Body of pancreas (tissue), 4 donors: ENCODE measurements around the gene CCIN. TPM values are rescaled to one million over a fixed set of nuclear protein-coding genes. Genes with fewer than 3 reads are reported as not detected.
"Not testable (repeated sequence)": the region's sequence is repeated elsewhere in the genome, so short reads cannot be mapped to it uniquely, and the experiment has no call there.

ENCODE experiments used
- ATAC-seq: fragments of 150-250 bp; one replicate; pipeline ENCODE4 v1.9.1; 2016
- DNase-seq, 4 donors: peaks; one replicate each; pipeline ENCODE4 v3.0.0-alpha.2; 2019
- H3K27ac ChIP-seq, 4 donors: fragments of 200-600 bp; sonication (generic); 1 replicate in 3 of 4; 2 replicates in 1 of 4; pipeline versions ENCODE4 v1.5.1 to v1.6.1; 2016 to 2019; ENCODE audit warnings: mild to moderate bottlenecking in 1 of 4, mixed read lengths in 1 of 4, moderate library complexity in 1 of 4
- H3K27me3 ChIP-seq, 2 donors: fragments of 200-600 bp; sonication (generic); one replicate each; pipeline ENCODE4 v1.6.0; 2016; ENCODE audit warnings: mild to moderate bottlenecking in 1 of 2
- H3K36me3 ChIP-seq, 2 donors: fragments of 200-600 bp; sonication (generic); replicated peaks in 1 of 2; 2 replicates each; pipeline ENCODE4 v1.5.1; 2016; ENCODE audit warnings: low read depth in 2 of 2; ENCODE audit not compliant: insufficient read depth in 1 of 2
- H3K4me1 ChIP-seq: fragments of 200-600 bp; sonication (generic); one replicate; pipeline ENCODE4 v1.6.0; 2016
- H3K4me3 ChIP-seq, 2 donors: fragments of 200-600 bp; sonication (generic); 1 replicate in 1 of 2; 2 replicates in 1 of 2; pipeline ENCODE4 v1.5.1; 2016 to 2019
- H3K9me3 ChIP-seq, 3 donors: fragments of 200-600 bp; sonication (generic); 1 replicate in 2 of 3; 2 replicates in 1 of 3; pipeline ENCODE4 v1.5.1; 2016
- POLR2A ChIP-seq, 3 donors: fragments of 450-650 bp; IDR thresholded peaks; one replicate each; pipeline ENCODE4 v1.6.1; 2016; ENCODE audit warnings: antibody characterized with exemption in 3 of 3, mild to moderate bottlenecking in 2 of 3
- WGBS, 2 donors: methylation state at CpG; one replicate each; pipeline ENCODE4 v1.1.5; 2017; 5-methylcytosine and 5-hydroxymethylcytosine counted together
- intact Hi-C: fragments of 100-400 bp; cut with DNase I; formaldehyde crosslinking; loops from one replicate; pipeline ENCODE4 v1.15.1; 2023
- total RNA-seq, 2 donors: library from RNA; depleted of rRNA; stranded (reverse); fragments of >200 nt; gene quantifications; one replicate each; pipeline ENCODE4 v1.1.0, GENCODE V29; 2016
- TF ChIP-seq, protein P1 (sequence below), 7 experiments: fragments of 450-650 bp in 4 of 7; fragments of 200-600 bp in 3 of 7; sonication (generic) in 3 of 7; IDR thresholded peaks; one replicate each; pipeline ENCODE4 v1.5.1; 2016 to 2019; ENCODE audit warnings: antibody characterized with exemption in 7 of 7

CCIN gene
- total RNA-seq, 2 donors from 2014 or later, result not detected

DNA sequence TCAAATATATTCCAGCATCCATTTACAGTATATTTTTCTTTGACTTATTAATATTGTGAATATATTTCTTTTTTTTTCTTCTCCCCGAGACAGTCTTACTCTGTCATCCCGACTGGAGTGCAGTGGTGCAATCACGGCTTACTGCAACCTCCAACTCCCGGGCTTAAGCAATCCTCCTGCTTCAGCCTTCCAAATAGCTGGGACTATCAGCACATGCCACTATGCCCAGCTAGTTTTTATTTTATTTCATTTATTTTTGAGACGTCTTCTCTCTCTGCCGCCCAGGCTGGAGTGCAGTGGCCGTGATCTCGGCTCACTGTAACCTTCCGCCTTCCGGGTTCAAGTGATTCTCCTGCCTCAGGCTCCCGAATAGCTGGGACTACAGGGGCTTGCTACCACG, 40.0 kb upstream of the CCIN start:
- Histone ChIP-seq H3K27me3 (no peaks in the 10 kb centered on the region), H3K27ac (no peak overlapping the region), H3K36me3 (no peaks in the 10 kb centered on the region), H3K9me3 (no peaks in the 10 kb centered on the region), H3K4me3 (no peak overlapping the region), H3K4me1 (no peaks in the 10 kb centered on the region)
- 81 to 87% methylated on average over 12 of the region's 12 CpGs for WGBS, 2 donors
- ATAC-seq, result no peak
- no peak for TF ChIP-seq POLR2A (IDR thresholded peaks at IDR 0.05)
- TF ChIP-seq, protein P1, sequence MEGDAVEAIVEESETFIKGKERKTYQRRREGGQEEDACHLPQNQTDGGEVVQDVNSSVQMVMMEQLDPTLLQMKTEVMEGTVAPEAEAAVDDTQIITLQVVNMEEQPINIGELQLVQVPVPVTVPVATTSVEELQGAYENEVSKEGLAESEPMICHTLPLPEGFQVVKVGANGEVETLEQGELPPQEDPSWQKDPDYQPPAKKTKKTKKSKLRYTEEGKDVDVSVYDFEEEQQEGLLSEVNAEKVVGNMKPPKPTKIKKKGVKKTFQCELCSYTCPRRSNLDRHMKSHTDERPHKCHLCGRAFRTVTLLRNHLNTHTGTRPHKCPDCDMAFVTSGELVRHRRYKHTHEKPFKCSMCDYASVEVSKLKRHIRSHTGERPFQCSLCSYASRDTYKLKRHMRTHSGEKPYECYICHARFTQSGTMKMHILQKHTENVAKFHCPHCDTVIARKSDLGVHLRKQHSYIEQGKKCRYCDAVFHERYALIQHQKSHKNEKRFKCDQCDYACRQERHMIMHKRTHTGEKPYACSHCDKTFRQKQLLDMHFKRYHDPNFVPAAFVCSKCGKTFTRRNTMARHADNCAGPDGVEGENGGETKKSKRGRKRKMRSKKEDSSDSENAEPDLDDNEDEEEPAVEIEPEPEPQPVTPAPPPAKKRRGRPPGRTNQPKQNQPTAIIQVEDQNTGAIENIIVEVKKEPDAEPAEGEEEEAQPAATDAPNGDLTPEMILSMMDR (IDR thresholded peaks at IDR 0.05), result no peak
- DNase-seq, result no peak
- intact Hi-C loops, result no loop called here

DNA sequence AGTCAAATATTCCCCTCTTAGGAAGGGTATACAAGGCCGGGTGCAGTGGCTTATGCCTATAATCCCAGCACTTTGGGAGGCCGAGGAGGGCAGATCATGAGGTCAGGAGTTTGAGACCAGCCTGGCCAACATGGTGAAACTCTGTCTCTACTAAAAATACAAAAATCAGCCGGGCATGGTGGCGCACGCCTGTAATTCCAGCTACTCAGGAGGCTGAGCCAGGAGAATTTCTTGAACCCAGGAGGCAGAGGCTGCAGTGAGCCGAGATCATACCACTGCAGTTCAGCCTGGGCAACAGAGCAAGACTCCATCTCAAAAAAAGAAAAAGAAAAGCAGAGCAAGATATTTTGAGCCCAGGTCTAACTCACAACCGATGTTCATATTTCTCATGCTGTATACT, 37.5 kb upstream of the CCIN start:
- H3K4me1 ChIP-seq, H3K27ac ChIP-seq, intact Hi-C loops, ATAC-seq, H3K27me3 ChIP-seq, DNase-seq, H3K9me3 ChIP-seq, H3K36me3 ChIP-seq, H3K4me3 ChIP-seq: not testable (repeated sequence)
- 81 to 87% methylated on average over 7 of the region's 7 CpGs for WGBS, 2 donors

DNA sequence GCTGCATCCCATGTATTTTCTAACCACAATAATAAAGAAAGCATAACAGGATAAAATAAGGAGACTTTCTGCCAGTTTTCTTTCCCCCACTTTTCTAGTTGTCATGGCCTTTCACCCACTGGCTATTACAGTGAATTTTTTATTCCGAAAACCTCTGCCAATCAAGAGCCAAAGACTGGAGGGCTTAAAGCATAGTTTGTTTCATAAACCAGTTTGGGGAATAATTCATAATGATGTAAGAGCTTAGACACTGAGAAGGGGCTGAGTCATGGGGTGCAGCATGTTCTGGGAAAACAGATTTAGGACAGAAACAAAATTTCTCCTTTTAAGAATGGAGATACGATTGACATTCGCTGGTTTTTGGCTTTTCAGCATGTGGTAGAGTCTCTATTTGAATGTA, 37.1 kb upstream of the CCIN start:
- Histone ChIP-seq H3K9me3 (no peaks in the 10 kb centered on the region), H3K4me1 (peaks cover 14% of the 10 kb centered on the region), H3K4me3 (no peak overlapping the region), H3K27me3 (no peaks in the 10 kb centered on the region), H3K36me3 (no peaks in the 10 kb centered on the region), H3K27ac (no peak overlapping the region)
- intact Hi-C loops, result no loop called here
- TF ChIP-seq, protein P1 (IDR thresholded peaks at IDR 0.05), result no peak
- no peak for TF ChIP-seq POLR2A (IDR thresholded peaks at IDR 0.05)
- no peak for DNase-seq
- 76 to 78% methylated on average over 3 of the region's 3 CpGs for WGBS, 2 donors
- no peak for ATAC-seq

DNA sequence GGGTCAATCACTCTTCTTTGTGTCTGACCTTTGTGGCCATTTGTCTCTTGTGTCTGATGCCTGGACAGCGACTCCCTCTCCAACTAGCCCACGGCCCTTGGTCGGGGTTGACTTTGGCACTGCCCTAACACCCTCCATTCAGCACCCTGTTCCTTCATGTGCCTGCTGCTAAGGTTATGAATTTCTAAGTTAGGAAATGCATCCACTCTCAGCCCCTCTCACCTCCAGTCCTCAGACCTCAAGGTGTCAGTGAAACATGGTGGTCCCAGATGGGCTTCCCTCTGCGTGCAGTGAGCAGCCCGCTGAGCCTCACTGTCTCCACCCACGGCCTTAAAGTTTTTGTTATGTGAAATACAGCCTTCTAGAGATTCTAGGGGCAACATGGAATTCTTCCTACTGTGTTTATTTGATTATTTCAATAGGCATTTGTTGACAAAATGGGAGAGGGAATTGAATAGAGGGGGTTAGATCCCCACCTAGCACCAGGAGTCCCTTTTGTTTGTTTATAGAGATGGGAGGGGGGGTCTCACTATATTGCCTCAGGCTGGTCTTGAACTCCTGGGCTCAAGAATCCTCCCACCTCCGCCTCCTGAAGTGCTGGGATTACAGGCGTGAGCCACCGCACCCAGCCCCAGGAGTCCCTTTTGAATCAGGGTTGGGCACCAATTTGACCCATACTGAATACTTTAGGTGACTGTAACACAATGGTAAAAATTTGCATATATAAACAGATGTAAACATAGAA, 34.3 kb upstream of the CCIN start:
- Histone ChIP-seq H3K36me3 (no peaks in the 10 kb centered on the region), H3K27me3 (no peaks in the 10 kb centered on the region), H3K27ac (no peak overlapping the region), H3K4me3 (no peak overlapping the region), H3K9me3 (no peaks in the 10 kb centered on the region), H3K4me1 (peaks cover 19% of the 10 kb centered on the region)
- no peak for TF ChIP-seq POLR2A (IDR thresholded peaks at IDR 0.05)
- TF ChIP-seq, protein P1 (IDR thresholded peaks at IDR 0.05), result no peak
- DNase-seq, result no peak
- intact Hi-C loops, result no loop called here
- WGBS, 2 donors, result 70 to 88% methylated on average over 9 of the region's 9 CpGs
- no peak for ATAC-seq

DNA sequence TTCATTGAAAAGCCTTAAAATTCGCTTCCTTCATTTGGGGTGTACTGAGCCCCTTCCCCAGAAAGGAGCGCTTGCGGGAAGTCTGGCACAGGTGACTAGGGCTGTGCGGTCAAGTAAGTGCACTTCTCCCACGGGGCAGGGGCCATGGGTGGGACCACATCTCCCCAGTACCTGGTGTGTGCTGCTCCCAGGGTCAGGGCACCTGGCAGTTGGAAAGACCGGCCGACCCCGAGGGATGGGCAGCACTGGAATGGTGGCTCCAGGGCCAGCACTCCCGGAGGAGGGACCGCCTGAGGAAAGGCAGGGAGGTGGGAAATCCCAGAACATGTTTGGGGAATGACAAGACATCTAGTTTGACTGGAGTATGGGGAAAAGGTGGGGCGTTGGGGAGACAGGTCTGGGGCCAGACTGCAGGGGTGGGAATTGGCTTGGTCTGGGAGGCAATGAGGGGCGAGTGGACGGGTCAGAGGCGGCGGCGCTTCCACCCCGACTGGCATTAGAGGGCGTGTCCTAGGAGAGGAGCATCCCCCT, 33.4 kb upstream of the CCIN start:
- DNase-seq (no peak), ATAC-seq (no peak)
- no peak for TF ChIP-seq POLR2A (IDR thresholded peaks at IDR 0.05)
- TF ChIP-seq, protein P1 (IDR thresholded peaks at IDR 0.05), result no peak
- no peak overlapping the region for H3K27ac ChIP-seq
- no peaks in the 10 kb centered on the region for H3K27me3 ChIP-seq
- H3K36me3 ChIP-seq, result no peaks in the 10 kb centered on the region
- no peaks in the 10 kb centered on the region for H3K9me3 ChIP-seq
- intact Hi-C loops, result no loop called here
- H3K4me1 ChIP-seq, result peaks cover 19% of the 10 kb centered on the region
- peak overlapping the region in 1 of 2 donors; percentile 44 for H3K4me3 ChIP-seq
- 7 to 15% methylated on average over 16 to 18 of the region's 18 CpGs for WGBS, 2 donors
